ENCODE data around the gene TBC1D24. TPM values are rescaled to one million over a fixed set of nuclear protein-coding genes. Genes with fewer than 3 reads are reported as not detected.

The TBC1D24 gene
- total and polyA plus RNA-seq, 9 of the 15 experiments (the other 6 are each of a cell fraction or from before 2014, with no cell fraction given) = 1.7 to 22.6 (median 7.2) TPM

DNA sequence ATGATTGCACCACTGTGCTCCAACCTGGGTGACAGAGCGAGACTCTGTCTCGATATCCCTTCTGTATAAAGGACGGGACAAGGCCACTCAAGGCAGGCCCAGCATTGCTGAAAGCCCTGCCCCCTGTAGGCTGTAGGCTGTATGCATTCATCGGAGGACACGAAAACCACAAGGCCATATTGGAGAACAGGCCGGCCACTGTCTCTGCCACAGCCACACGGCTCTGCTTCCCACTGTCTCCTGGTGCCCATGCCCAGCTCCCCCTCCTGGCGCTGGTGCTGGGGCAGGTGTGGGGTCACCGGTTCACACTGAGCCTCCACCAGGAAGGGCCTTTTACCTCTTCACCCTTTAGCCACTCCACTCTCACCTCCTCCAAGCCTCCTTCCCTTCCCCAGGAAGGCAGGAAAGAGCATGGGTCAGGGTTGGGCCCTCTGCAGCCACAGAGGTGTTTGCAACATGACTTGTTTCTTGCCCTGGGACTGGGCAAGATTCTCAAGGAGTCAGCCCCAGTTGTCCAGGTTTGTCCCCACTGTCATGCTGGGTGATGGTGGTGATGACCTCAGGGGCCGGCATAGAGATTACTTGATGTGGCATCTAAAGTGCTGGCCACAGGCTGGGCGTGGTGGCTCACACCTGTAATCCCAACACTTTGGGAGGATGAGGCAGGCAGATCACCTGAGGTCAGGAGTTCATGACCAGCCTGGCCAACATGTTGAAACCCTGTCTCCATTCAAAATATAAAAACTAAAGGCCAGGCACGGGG lies 9.1 kb upstream of the TBC1D24 start (continued):
- TF ChIP-seq, protein P1, sequence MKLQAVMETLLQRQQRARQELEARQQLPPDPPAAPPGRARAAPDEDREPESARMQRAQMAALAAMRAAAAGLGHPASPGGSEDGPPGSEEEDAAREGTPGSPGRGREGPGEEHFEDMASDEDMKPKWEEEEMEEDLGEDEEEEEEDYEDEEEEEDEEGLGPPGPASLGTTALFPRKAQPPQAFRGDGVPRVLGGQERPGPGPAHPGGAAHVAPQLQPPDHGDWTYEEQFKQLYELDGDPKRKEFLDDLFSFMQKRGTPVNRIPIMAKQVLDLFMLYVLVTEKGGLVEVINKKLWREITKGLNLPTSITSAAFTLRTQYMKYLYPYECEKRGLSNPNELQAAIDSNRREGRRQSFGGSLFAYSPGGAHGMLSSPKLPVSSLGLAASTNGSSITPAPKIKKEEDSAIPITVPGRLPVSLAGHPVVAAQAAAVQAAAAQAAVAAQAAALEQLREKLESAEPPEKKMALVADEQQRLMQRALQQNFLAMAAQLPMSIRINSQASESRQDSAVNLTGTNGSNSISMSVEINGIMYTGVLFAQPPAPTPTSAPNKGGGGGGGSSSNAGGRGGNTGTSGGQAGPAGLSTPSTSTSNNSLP (IDR thresholded peaks at IDR 0.05; ENCODE audit: borderline replicate concordance, low read depth, low read length) = no peak
- TF ChIP-seq, protein P2, sequence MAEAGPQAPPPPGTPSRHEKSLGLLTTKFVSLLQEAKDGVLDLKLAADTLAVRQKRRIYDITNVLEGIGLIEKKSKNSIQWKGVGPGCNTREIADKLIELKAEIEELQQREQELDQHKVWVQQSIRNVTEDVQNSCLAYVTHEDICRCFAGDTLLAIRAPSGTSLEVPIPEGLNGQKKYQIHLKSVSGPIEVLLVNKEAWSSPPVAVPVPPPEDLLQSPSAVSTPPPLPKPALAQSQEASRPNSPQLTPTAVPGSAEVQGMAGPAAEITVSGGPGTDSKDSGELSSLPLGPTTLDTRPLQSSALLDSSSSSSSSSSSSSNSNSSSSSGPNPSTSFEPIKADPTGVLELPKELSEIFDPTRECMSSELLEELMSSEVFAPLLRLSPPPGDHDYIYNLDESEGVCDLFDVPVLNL (CRISPR knock-in tag; IDR thresholded peaks at IDR 0.05; ENCODE audit: low read depth) = no peak
- no peak for TF ChIP-seq MTA1 (IDR thresholded peaks at IDR 0.05; ENCODE audit: borderline replicate concordance)
- TF ChIP-seq ZNF436 (CRISPR knock-in tag; IDR thresholded peaks at IDR 0.05) = no peak
- TF ChIP-seq RBBP5 (IDR thresholded peaks at IDR 0.05; ENCODE audit: borderline replicate concordance, insufficient read depth, low read length, poor library complexity, severe bottlenecking) = no peak
- TF ChIP-seq DMBX1 (CRISPR knock-in tag; IDR thresholded peaks at IDR 0.05; ENCODE audit: borderline replicate concordance) = no peak
- no peak for TF ChIP-seq HLTF (IDR thresholded peaks at IDR 0.05)
- TF ChIP-seq, protein P3, sequence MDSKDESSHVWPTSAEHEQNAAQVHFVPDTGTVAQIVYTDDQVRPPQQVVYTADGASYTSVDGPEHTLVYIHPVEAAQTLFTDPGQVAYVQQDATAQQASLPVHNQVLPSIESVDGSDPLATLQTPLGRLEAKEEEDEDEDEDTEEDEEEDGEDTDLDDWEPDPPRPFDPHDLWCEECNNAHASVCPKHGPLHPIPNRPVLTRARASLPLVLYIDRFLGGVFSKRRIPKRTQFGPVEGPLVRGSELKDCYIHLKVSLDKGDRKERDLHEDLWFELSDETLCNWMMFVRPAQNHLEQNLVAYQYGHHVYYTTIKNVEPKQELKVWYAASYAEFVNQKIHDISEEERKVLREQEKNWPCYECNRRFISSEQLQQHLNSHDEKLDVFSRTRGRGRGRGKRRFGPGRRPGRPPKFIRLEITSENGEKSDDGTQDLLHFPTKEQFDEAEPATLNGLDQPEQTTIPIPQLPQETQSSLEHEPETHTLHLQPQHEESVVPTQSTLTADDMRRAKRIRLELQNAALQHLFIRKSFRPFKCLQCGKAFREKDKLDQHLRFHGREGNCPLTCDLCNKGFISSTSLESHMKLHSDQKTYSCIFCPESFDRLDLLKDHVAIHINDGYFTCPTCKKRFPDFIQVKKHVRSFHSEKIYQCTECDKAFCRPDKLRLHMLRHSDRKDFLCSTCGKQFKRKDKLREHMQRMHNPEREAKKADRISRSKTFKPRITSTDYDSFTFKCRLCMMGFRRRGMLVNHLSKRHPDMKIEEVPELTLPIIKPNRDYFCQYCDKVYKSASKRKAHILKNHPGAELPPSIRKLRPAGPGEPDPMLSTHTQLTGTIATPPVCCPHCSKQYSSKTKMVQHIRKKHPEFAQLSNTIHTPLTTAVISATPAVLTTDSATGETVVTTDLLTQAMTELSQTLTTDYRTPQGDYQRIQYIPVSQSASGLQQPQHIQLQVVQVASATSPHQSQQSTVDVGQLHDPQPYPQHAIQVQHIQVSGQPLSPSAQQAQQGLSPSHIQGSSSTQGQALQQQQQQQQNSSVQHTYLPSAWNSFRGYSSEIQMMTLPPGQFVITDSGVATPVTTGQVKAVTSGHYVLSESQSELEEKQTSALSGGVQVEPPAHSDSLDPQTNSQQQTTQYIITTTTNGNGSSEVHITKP (IDR thresholded peaks at IDR 0.05; ENCODE audit: partially characterized antibody) = no peak
- no peak for TF ChIP-seq FOSL1 (tag; conservative IDR thresholded peaks at IDR 0.05)
- TF ChIP-seq WHSC1 (IDR thresholded peaks at IDR 0.05; ENCODE audit: low read length) = no peak
- no peak for TF ChIP-seq ZNF785 (CRISPR knock-in tag; IDR thresholded peaks at IDR 0.05)
- TF ChIP-seq, protein P4, sequence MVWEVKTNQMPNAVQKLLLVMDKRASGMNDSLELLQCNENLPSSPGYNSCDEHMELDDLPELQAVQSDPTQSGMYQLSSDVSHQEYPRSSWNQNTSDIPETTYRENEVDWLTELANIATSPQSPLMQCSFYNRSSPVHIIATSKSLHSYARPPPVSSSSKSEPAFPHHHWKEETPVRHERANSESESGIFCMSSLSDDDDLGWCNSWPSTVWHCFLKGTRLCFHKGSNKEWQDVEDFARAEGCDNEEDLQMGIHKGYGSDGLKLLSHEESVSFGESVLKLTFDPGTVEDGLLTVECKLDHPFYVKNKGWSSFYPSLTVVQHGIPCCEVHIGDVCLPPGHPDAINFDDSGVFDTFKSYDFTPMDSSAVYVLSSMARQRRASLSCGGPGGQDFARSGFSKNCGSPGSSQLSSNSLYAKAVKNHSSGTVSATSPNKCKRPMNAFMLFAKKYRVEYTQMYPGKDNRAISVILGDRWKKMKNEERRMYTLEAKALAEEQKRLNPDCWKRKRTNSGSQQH (CRISPR knock-in tag; IDR thresholded peaks at IDR 0.05) = no peak
- TF ChIP-seq, protein P5, sequence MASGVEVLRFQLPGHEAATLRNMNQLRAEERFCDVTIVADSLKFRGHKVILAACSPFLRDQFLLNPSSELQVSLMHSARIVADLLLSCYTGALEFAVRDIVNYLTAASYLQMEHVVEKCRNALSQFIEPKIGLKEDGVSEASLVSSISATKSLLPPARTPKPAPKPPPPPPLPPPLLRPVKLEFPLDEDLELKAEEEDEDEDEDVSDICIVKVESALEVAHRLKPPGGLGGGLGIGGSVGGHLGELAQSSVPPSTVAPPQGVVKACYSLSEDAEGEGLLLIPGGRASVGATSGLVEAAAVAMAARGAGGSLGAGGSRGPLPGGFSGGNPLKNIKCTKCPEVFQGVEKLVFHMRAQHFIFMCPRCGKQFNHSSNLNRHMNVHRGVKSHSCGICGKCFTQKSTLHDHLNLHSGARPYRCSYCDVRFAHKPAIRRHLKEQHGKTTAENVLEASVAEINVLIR (CRISPR knock-in tag; IDR thresholded peaks at IDR 0.05) = no peak
- TF ChIP-seq L3MBTL2 (IDR thresholded peaks at IDR 0.05) = no peak
- TF ChIP-seq SMC3 (conservative IDR thresholded peaks at IDR 0.05; ENCODE audit: insufficient read depth, low read depth, low read length) = 0 out of 2 replicates have a peak, but pooled peaks have one; percentile 19
- no peak for TF ChIP-seq DPF2 (IDR thresholded peaks at IDR 0.05)
- TF ChIP-seq SRSF3 (IDR thresholded peaks at IDR 0.05; ENCODE audit: insufficient read depth, low read length) = no peak
